Neural progenitor cell (in vitro differentiated cells): ENCODE data around the gene ARF5.

Experiments
- CTCF ChIP-seq: fragments of 200-600 bp; sonication (generic); IDR thresholded peaks from 2 replicates; pipeline ENCODE4 v1.5.1; 2017; ENCODE audit warnings: antibody characterized with exemption, mild to moderate bottlenecking
- EZH2 ChIP-seq: fragments of 200-600 bp; sonication (generic); IDR thresholded peaks from 2 replicates; pipeline ENCODE4 v1.6.1; 2017; ENCODE audit warnings: antibody characterized with exemption, mild to moderate bottlenecking, moderate library complexity

- TF ChIP-seq CTCF (no peak), EZH2 (no peak)
Measured at GRCh38 chr7:127539116-127539515, 49.1 kb upstream of the ARF5 start.
